GM06990 (cell line): ENCODE measurements around the gene TMEM35A.
A peak's percentile ranks its signal among the peaks of the same experiment; 100 is the strongest.

Source experiments
- DNase-seq: peaks from one replicate; pipeline ENCODE4 v3.0.0-alpha.2; 2011; ENCODE audit not compliant: insufficient read length; ENCODE audit errors: extremely low read depth
- H3K27me3 ChIP-seq: replicated peaks from 2 replicates; pipeline ENCODE4 v1.6.0; 2011; ENCODE audit warnings: low read length; ENCODE audit not compliant: control insufficient read depth, insufficient read depth
- H3K36me3 ChIP-seq: 2 replicates; pipeline ENCODE4 v1.5.1; 2011; ENCODE audit warnings: low read length; ENCODE audit not compliant: control insufficient read depth, insufficient read depth
- H3K4me3 ChIP-seq: replicated peaks from 2 replicates; pipeline ENCODE4 v1.5.1; 2011; ENCODE audit warnings: low read depth, mild to moderate bottlenecking, control low read depth, low read length
- CTCF ChIP-seq: IDR thresholded peaks from 2 replicates; pipeline ENCODE4 v1.5.1; 2011; ENCODE audit warnings: low read length, control low read depth, mild to moderate bottlenecking, inconsistent platforms; ENCODE audit not compliant: insufficient read depth, poor library complexity, severe bottlenecking

TMEM35A gene

GRCh38 chrX:101080326-101081124 lies 1.8 kb downstream of the TMEM35A start:
- Histone ChIP-seq H3K27me3 (no peaks in the 10 kb centered on the region), H3K4me3 (no peak overlapping the region), H3K36me3 (no peaks in the 10 kb centered on the region)
- TF ChIP-seq CTCF = no peak
- no peak for DNase-seq

GRCh38 chrX:101081231-101081630 lies 2.6 kb downstream of the TMEM35A start:
- Histone ChIP-seq H3K4me3 (no peak overlapping the region), H3K27me3 (no peaks in the 10 kb centered on the region), H3K36me3 (no peaks in the 10 kb centered on the region)
- no peak for DNase-seq
- TF ChIP-seq CTCF = no peak

- no peak overlapping the region for H3K4me3 ChIP-seq
- H3K27me3 ChIP-seq = no peaks in the 10 kb centered on the region
- no peaks in the 10 kb centered on the region for H3K36me3 ChIP-seq
- TF ChIP-seq CTCF = no peak
- no peak for DNase-seq
Measured at GRCh38 chrX:101091817-101092216, 13.1 kb downstream of the TMEM35A start.

- H3K4me3 ChIP-seq = peak within 1 kb of the TSS; percentile 63
- peak; percentile 95 for DNase-seq
- no peak for TF ChIP-seq CTCF
- no peaks in the 10 kb centered on the region for H3K27me3 ChIP-seq
- H3K36me3 ChIP-seq = no peaks in the 10 kb centered on the region
Measured at GRCh38 chrX:101097546-101098453, 19.1 kb downstream of the TMEM35A start, which contains the start of gene CENPI. TSS of gene CENPI (plus strand) at chrX:101098204. CDS start at chrX:101101071, 2,867 bp downstream.

GRCh38 chrX:101108284-101108683 lies 29.6 kb downstream of the TMEM35A start:
- no peak overlapping the region for H3K4me3 ChIP-seq
- no peaks in the 10 kb centered on the region for H3K27me3 ChIP-seq
- DNase-seq = no peak
- no peaks in the 10 kb centered on the region for H3K36me3 ChIP-seq
- no peak for TF ChIP-seq CTCF
